Keratinocyte (primary cell): ENCODE measurements around the gene SMIM11.
"Not testable (repeated sequence)": the region's sequence is repeated elsewhere in the genome, so short reads cannot be mapped to it uniquely, and the experiment has no call there.

Source experiments
- CTCF ChIP-seq, 3 experiments: IDR thresholded peaks in 1 of 3; conservative IDR thresholded peaks in 1 of 3; optimal IDR thresholded peaks in 1 of 3; 2 replicates in 2 of 3; 3 replicates in 1 of 3; pipeline versions ENCODE3 to v1.5.1; 2011; ENCODE audit warnings: low read length in 3 of 3, mild to moderate bottlenecking in 3 of 3, moderate library complexity in 2 of 3, control low read depth in 1 of 3, inconsistent platforms in 1 of 3; ENCODE audit not compliant: insufficient read depth in 2 of 3; ENCODE audit errors: extremely low read depth in 1 of 3
- EZH2 ChIP-seq: IDR thresholded peaks from one replicate; pipeline ENCODE4 v1.6.1; 2012; ENCODE audit warnings: inconsistent platforms, mild to moderate bottlenecking, low read length, moderate library complexity

GRCh38 chr21:34417448-34418077 is 42.3 kb downstream of the SMIM11 start:
- not testable (repeated sequence) for TF ChIP-seq CTCF (optimal IDR thresholded peaks at IDR 0.05 in 1 of 3, IDR thresholded peaks at IDR 0.05 in 1 of 3, conservative IDR thresholded peaks at IDR 0.05 in 1 of 3; ENCODE audit: extremely low read depth in 1 of 3, insufficient read depth in 2 of 3, low read length in 3 of 3); EZH2
